Measurements from ENCODE around the gene SLC50A1.
"Not testable (repeated sequence)": the region's sequence is repeated elsewhere in the genome, so short reads cannot be mapped to it uniquely, and the experiment has no call there.

The SLC50A1 gene

DNA sequence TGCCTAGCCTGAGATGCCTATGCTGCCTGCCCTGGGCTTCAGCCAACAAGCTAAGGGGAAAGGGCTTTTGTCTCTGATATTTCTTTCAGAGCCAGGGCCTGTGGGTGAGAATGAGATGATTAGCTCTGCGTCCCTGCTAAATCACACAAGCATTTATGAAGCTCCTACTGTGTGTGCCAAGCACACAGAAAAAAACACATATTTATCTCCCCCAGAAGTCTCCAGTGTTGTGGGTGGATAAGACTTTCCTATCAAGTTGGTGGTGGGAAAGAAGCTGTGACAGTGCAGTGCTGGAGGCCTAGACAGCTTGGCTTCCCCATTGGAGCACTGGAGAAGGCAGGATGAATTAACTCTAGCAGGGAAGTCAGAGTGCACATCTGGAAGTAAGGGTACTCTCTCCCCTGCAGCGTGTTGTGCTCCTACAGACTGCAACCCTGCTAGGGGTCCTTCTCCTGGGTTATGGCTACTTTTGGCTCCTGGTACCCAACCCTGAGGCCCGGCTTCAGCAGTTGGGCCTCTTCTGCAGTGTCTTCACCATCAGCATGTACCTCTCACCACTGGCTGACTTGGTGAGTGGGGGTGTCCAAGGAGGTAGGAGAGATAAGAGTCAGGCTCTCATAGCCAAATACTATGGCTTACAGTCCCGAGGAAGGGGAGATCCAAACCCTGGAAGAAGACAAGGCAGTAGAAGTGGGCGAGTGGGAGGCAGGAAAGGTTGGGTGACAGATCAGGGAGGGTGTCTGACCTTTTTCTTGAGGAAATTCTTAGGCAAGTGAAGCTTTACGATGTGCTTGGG lies 1.7 kb downstream of the SLC50A1 start:
- H3K4me1 Mint-ChIP-seq (ENCODE audit: low read depth) = peaks cover 37% of the 10 kb centered on the region
- H3K36me3 Mint-ChIP-seq (ENCODE audit: low read depth) = peaks cover 17% of the 10 kb centered on the region
- H3K27ac Mint-ChIP-seq = peak overlapping the region; percentile 97
- peak overlapping the region; percentile 99 for H3K4me3 Mint-ChIP-seq
- no peaks in the 10 kb centered on the region for H3K27me3 Mint-ChIP-seq (ENCODE audit: low read depth)
- no peaks in the 10 kb centered on the region for H3K9me3 Mint-ChIP-seq

DNA sequence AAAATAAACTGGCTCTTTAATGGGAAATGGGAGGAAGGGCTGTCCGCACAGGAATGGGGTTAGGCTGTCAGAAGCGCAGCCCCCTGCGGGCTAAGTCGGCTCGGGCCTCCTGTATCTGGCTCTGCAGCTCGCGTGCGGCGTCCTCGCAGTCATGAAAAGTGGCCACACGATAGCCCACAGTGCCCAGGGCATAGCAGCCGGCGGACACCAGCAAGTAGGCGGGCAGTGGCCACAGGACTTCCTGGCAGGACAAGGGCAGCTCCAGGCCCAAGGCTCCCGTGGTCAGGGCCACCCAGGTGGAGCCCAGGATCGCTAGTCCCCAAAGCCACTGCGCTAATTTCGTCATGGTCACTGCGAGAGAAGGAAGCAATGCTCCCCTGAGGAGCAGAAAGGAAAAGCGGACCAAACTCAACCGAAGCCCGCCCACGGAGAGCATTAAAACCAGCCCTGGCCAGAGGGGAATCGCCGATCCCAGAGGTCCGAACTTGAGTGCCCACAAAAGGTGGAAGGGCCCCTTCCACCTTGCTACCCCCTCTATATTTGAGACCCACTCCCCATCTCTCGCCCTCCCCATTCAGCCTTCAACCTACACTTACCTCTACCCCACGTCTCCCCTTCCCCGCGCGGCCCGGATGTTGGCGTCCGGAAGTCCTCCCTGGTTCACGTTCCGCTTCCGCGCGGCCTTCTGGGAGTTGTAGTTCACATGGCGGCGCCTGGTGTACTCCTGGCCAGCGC lies 4.4 kb downstream of the SLC50A1 start, which contains the start of gene DPM3:
DPM3 (minus strand) TSS at position 637 of the 735 bp plus-strand sequence; CDS start at position 346, 291 bp downstream.
- H3K4me1 Mint-ChIP-seq (ENCODE audit: low read depth) = peaks cover 30% of the 10 kb centered on the region
- peak within 1 kb of the TSS; percentile 92 for H3K27ac Mint-ChIP-seq
- no peaks in the 10 kb centered on the region for H3K9me3 Mint-ChIP-seq
- H3K36me3 Mint-ChIP-seq (ENCODE audit: low read depth) = peaks cover 17% of the 10 kb centered on the region
- peak within 1 kb of the TSS; percentile 99 for H3K4me3 Mint-ChIP-seq
- no peaks in the 10 kb centered on the region for H3K27me3 Mint-ChIP-seq (ENCODE audit: low read depth)

DNA sequence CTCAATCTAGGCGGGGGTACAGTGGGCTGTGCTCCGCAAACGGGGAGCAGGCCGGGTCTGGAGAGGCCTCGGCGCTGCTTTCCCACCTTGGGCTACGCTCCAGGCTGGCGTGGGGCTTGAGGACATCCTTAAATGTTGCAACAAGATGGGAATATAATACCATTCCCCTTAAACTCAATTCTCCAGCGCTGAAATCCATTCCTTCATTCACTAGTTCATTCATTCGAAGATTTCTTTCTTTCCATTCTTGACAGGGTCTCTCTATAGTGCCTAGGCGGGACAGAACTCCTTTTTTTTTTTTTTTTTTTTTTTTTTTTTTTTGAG lies 4.9 kb downstream of the SLC50A1 start:
- peaks cover 5% of the 10 kb centered on the region for H3K27me3 Mint-ChIP-seq (ENCODE audit: low read depth)
- H3K36me3 Mint-ChIP-seq (ENCODE audit: low read depth) = peaks cover 17% of the 10 kb centered on the region
- peak overlapping the region; percentile 99 for H3K4me3 Mint-ChIP-seq
- peaks cover 27% of the 10 kb centered on the region for H3K4me1 Mint-ChIP-seq (ENCODE audit: low read depth)
- no peaks in the 10 kb centered on the region for H3K9me3 Mint-ChIP-seq
- peak overlapping the region; percentile 92 for H3K27ac Mint-ChIP-seq

DNA sequence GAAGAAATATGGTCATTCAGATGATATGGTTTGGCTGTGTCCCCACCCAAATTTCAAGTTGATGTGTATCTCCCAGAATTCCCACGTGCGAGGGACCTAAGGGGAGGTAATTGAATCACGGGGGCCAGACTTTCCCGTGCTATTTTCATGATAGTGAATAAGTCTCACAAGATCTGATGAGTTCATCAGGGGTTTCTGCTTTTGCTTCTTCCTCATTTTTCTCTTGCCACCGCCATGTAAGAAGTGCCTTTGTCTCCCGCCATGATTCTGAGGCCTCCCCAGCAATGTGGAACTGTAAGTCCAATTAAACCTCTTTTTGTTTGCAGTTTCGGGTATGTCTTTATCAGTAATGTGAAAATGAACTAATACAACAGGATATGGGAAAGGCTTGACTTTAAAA lies 6.1 kb downstream of the SLC50A1 start:
- no peak overlapping the region for H3K27ac Mint-ChIP-seq
- peaks cover 15% of the 10 kb centered on the region for H3K36me3 Mint-ChIP-seq (ENCODE audit: low read depth)
- H3K9me3 Mint-ChIP-seq = no peaks in the 10 kb centered on the region
- no peak overlapping the region for H3K4me3 Mint-ChIP-seq
- peaks cover 11% of the 10 kb centered on the region for H3K27me3 Mint-ChIP-seq (ENCODE audit: low read depth)
- peaks cover 24% of the 10 kb centered on the region for H3K4me1 Mint-ChIP-seq (ENCODE audit: low read depth)

DNA sequence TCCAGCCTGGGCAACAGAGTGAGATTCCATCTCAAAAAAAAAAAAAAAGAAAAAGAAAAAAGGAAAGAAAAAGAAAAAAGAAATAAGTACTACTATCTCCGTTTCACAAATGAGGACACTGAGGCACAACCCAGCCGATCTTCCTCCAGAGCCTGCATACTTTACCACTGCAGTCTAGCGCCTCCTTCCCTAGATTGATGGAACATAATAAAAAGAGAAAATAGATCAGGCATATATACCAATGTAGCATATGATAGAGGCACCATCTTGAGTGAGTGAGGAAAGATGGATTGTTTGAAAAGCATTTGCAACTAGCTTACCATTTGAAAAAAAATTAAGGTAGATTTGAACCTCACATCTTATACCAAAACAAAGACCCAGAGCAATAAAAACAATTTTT lies 9.8 kb downstream of the SLC50A1 start:
- H3K27ac Mint-ChIP-seq = no peak overlapping the region
- no peaks in the 10 kb centered on the region for H3K9me3 Mint-ChIP-seq
- peaks cover 3% of the 10 kb centered on the region for H3K4me1 Mint-ChIP-seq (ENCODE audit: low read depth)
- H3K4me3 Mint-ChIP-seq = no peak overlapping the region
- no peaks in the 10 kb centered on the region for H3K36me3 Mint-ChIP-seq (ENCODE audit: low read depth)
- peaks cover 33% of the 10 kb centered on the region for H3K27me3 Mint-ChIP-seq (ENCODE audit: low read depth)

DNA sequence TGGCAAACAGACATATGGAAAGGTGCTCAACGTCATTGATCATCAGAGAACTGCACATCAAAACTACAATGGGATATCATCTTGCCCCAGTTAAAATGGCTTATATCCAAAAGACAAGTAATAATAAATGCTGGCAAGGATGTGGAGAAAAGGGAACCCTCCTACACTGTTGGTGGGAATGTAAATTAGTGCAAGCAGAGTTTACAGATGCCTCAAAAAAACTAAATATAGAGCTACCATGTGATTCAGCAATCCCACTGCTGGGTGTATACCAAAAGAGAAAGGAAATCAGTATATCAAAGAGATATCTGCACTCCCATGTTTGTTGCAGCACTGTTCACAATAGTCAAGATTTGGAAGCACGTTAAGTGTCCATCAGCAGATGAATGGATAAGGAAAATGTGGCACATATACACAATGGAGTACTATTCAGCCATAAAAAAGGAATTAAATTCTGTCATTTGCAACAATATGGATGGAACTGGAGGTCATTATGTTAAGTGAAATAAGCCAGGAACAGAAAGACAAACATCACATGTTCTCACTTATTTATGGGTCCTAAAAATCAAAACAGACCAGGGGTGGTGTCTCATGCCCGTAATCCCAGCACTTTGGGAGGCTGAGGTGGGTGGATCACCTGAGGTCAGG lies 20.5 kb downstream of the SLC50A1 start:
- H3K27ac Mint-ChIP-seq; H3K36me3 Mint-ChIP-seq (ENCODE audit: low read depth); H3K4me1 Mint-ChIP-seq (ENCODE audit: low read depth); H3K9me3 Mint-ChIP-seq; H3K4me3 Mint-ChIP-seq: not testable (repeated sequence)
- H3K27me3 Mint-ChIP-seq (ENCODE audit: low read depth) = peaks cover 33% of the 10 kb centered on the region

DNA sequence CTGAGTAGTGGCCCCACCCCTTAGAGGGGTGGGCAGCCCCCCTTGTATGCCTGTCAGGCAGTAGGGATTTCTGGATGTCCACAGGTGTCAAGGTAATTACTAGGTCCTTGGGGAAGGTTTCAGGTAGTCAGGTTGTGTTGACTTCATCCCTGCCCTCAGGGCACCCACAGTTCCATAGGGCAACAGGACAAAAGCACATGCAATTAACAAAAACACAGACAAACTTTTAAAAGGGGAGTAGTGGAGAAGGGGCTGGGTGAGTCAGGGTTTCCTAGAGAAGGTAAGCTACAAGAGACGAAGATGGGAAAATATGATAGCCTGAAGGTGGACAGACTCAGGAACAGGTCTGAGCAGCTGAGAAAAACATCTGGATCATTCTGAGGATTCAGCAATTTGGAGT lies 23.3 kb downstream of the SLC50A1 start:
- Mint-ChIP-seq H3K9me3 (no peaks in the 10 kb centered on the region), H3K4me3 (no peak overlapping the region), H3K27me3 (ENCODE audit: low read depth) (peaks cover 26% of the 10 kb centered on the region), H3K27ac (no peak overlapping the region), H3K4me1 (ENCODE audit: low read depth) (no peaks in the 10 kb centered on the region), H3K36me3 (ENCODE audit: low read depth) (no peaks in the 10 kb centered on the region)

DNA sequence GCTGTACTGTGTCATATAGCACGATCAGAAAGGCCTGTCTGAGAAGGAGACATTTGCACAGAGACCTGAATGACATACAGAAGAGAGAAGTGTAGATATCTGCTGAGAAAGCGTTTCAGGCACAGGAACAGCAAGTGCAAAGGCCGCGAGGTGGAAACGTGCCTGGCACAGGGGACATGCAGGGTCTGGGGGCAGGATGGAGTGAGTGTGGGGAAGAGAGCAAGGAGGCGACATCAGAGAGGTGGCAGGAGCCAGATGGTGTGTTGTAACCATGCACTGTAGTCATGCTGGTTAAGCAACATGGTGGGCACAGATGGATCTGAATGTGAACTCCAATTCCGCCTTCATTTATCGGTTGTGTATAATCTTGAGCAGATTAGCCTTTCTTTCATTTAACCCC lies 24.5 kb downstream of the SLC50A1 start:
- H3K27ac Mint-ChIP-seq = no peak overlapping the region
- H3K36me3 Mint-ChIP-seq (ENCODE audit: low read depth) = no peaks in the 10 kb centered on the region
- no peak overlapping the region for H3K4me3 Mint-ChIP-seq
- H3K4me1 Mint-ChIP-seq (ENCODE audit: low read depth) = no peaks in the 10 kb centered on the region
- H3K27me3 Mint-ChIP-seq (ENCODE audit: low read depth) = peaks cover 18% of the 10 kb centered on the region
- no peaks in the 10 kb centered on the region for H3K9me3 Mint-ChIP-seq

DNA sequence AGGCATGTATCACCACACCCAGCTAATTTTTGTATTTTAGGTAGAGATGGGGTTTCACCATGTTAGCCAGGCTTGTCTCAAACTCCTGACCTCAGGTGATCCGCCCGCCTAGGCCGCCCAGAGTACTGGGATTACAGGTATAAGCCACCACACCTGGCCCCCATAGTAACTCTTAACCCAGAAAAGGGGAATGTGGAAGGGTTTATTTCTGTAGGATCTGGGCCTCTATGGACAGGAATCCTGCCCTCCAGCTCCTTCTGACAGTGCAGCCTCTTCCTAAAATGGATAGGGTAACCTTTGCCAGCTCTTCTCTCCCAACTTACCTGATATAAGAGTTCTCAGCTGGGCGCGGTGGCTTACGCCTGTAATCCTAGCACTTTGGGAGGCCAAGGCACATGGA lies 27.0 kb downstream of the SLC50A1 start:
- H3K4me1 Mint-ChIP-seq (ENCODE audit: low read depth); H3K27me3 Mint-ChIP-seq (ENCODE audit: low read depth); H3K4me3 Mint-ChIP-seq; H3K27ac Mint-ChIP-seq; H3K9me3 Mint-ChIP-seq; H3K36me3 Mint-ChIP-seq (ENCODE audit: low read depth): not testable (repeated sequence)

DNA sequence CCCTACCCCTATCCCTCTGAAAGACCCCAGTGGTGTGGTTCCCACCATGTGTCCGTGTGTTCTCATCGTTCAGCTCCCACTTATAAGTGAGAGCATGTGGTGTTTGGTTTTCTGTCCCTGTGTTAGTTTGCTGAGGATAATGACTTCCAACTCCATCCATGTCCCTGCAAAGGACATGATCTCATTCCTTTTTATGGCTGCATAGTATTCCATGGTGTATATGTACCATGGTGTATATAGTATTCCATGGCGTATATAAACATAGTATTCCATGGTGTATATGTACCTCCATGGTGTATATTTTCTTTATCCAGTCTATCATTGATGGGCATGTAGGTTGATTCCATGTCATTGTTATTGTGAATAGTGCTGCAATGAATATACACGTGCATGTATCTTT lies 28.1 kb downstream of the SLC50A1 start:
- H3K4me3 Mint-ChIP-seq = not testable (repeated sequence)

DNA sequence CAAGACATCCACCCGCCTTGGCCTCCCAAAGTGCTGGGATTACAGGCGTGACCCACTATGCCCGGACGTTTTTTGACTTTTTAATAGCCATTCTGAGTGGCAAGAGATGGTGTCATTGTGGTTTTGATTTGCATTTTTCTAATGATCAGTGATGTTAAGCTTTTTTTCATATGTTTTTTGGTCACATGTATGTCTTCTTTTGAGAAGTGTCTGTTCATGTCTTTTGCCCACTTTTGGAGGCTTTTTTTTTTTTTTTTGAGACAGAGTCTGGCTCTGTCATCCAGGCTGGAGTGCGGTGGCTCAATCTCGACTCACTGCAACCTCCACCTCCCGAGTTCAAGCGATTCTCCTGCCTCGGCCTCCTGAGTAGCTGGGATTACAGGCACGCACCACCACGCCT lies 29.0 kb downstream of the SLC50A1 start:
- H3K4me3 Mint-ChIP-seq; H3K9me3 Mint-ChIP-seq; H3K27ac Mint-ChIP-seq; H3K36me3 Mint-ChIP-seq (ENCODE audit: low read depth); H3K27me3 Mint-ChIP-seq (ENCODE audit: low read depth); H3K4me1 Mint-ChIP-seq (ENCODE audit: low read depth): not testable (repeated sequence)

More for the DNA sequence above, 28.1 kb downstream of the SLC50A1 start:
- not testable (repeated sequence) for H3K9me3 Mint-ChIP-seq; H3K27ac Mint-ChIP-seq; H3K27me3 Mint-ChIP-seq (ENCODE audit: low read depth); H3K4me1 Mint-ChIP-seq (ENCODE audit: low read depth); H3K36me3 Mint-ChIP-seq (ENCODE audit: low read depth)

DNA sequence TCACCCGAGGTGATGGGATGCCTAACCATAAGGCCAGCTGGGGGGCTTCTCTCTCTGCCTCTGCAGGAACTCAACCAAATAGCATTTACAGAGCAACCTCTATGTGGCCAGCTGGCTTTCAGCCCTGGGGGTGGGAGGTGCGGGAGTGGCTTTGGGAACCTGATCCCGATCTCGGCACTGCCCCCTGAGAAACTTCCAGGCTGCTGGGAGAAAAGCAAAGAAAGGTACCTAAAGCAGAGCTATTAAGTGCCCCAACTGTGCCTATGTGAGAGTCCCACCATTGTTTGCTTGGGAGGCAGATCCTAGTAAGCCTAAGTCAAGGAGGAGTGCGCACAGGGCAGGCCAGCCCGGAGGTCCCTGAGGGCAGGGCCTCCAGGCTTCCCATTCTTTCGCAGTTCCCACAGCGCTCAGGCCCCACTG lies 30.4 kb downstream of the SLC50A1 start:
- no peak overlapping the region for H3K4me3 Mint-ChIP-seq
- H3K27me3 Mint-ChIP-seq (ENCODE audit: low read depth) = no peaks in the 10 kb centered on the region
- peaks cover 12% of the 10 kb centered on the region for H3K36me3 Mint-ChIP-seq (ENCODE audit: low read depth)
- H3K4me1 Mint-ChIP-seq (ENCODE audit: low read depth) = peaks cover 9% of the 10 kb centered on the region
- H3K9me3 Mint-ChIP-seq = no peaks in the 10 kb centered on the region
- no peak overlapping the region for H3K27ac Mint-ChIP-seq

DNA sequence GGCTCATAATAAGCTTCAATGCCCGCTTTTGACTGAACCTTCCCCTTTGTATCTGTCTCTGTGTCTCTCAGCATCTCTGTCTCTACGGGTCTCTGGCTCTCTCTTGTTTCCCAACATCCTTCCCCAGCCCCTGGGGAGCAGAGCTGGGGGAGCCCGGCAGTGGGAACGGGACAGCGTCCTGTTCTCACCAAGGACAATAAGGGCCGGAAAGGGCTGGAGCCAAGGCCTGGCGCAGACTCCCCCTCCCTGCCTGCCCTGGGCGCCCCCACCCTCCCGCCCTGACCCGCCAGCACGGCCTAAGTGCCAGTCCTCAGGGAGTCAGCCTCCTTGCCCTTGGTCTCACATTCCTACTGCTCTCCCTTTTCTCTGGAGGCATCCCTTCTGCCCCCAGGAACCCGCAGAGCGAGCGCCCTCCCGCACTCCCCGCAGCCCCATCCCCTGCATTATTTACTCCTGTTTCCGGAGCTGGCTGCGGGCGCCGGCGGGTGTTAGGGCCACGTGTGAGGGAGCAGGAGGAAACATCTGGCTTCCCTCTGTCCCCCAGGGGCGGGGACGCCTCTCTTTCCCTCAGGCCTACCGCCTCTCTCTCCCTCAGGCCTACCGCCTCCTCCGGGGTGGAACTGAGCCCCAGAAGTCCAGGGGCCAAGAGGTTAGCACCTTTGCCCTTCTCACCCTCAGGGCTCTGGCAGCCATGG lies 31.0 kb downstream of the SLC50A1 start:
- Mint-ChIP-seq H3K4me3 (no peak overlapping the region), H3K9me3 (no peaks in the 10 kb centered on the region), H3K27me3 (ENCODE audit: low read depth) (no peaks in the 10 kb centered on the region), H3K4me1 (ENCODE audit: low read depth) (peaks cover 9% of the 10 kb centered on the region), H3K27ac (no peak overlapping the region), H3K36me3 (ENCODE audit: low read depth) (peaks cover 12% of the 10 kb centered on the region)

All from T-helper 1 cell treated with Interleukin-12 subunit alpha and Interleukin-12 subunit beta and Interleukin-4 antibody, amounts not matched to agents 30 μg/mL and 1 μg/mL, for 36 hours (primary cell).